Neural cell (in vitro differentiated cells): ENCODE measurements around the gene PDE6D. TPM values are rescaled to one million over a fixed set of nuclear protein-coding genes. Genes with fewer than 3 reads are reported as not detected.
A peak's percentile ranks its signal among the peaks of the same experiment; 100 is the strongest.

Experiments used
- H2AFZ ChIP-seq: fragments of 200-600, 300-800 bp; sonication (generic), shearing (Covaris generic); 2 replicates; pipeline ENCODE4 v1.6.0; 2014; ENCODE audit warnings: low read depth, mild to moderate bottlenecking, antibody characterized with exemption, low read length, moderate library complexity
- H3F3A ChIP-seq: fragments of 200-600 bp; shearing (Covaris generic); 2 replicates; pipeline ENCODE4 v1.6.1; 2016; ENCODE audit warnings: mild to moderate bottlenecking, moderate library complexity, mixed read lengths, antibody characterized with exemption, low read length; ENCODE audit not compliant: insufficient read depth, poor library complexity, severe bottlenecking
- H3K27ac ChIP-seq: fragments of 200-600, 300-800 bp; sonication (generic), shearing (Covaris generic); 2 replicates; pipeline ENCODE4 v1.5.1; 2014; ENCODE audit warnings: mild to moderate bottlenecking, low read length, moderate library complexity
- H3K27me3 ChIP-seq: fragments of 300-800, 200-600 bp; sonication (generic), shearing (Covaris generic); 2 replicates; pipeline ENCODE4 v1.6.0; 2014; ENCODE audit warnings: mild to moderate bottlenecking, low read depth, low read length, moderate library complexity; ENCODE audit not compliant: insufficient read depth
- H3K36me3 ChIP-seq: fragments of 300-800, 200-600 bp; sonication (generic), shearing (Covaris generic); 2 replicates; pipeline ENCODE4 v1.5.1; 2014; ENCODE audit warnings: mild to moderate bottlenecking, antibody characterized with exemption, low read length, moderate library complexity; ENCODE audit not compliant: insufficient read depth
- H3K4me2 ChIP-seq: fragments of 300-800, 200-600 bp; sonication (generic), shearing (Covaris generic); 2 replicates; pipeline ENCODE4 v1.6.0; 2014; ENCODE audit warnings: mild to moderate bottlenecking, low read length
- H3K4me3 ChIP-seq: fragments of 300-800, 200-600 bp; sonication (generic), shearing (Covaris generic); 2 replicates; pipeline ENCODE4 v1.5.1; 2014; ENCODE audit warnings: mild to moderate bottlenecking, low read length, moderate library complexity
- H3K79me2 ChIP-seq: fragments of 200-600 bp; shearing (Covaris generic); replicated peaks from 2 replicates; pipeline ENCODE4 v1.6.0; 2014; ENCODE audit warnings: mild to moderate bottlenecking, low read length, moderate library complexity; ENCODE audit not compliant: insufficient read depth
- H3K9ac ChIP-seq: fragments of 300-800, 200-600 bp; sonication (generic), shearing (Covaris generic); 2 replicates; pipeline ENCODE4 v1.6.1; 2016; ENCODE audit warnings: mild to moderate bottlenecking, low read length, mixed read lengths
- H3K9me2 ChIP-seq: fragments of 200-600 bp; shearing (Covaris generic); 2 replicates; pipeline ENCODE4 v1.6.1; 2016; ENCODE audit warnings: mild to moderate bottlenecking, low read length, mixed read lengths; ENCODE audit not compliant: insufficient read depth
- H3K9me3 ChIP-seq: fragments of 200-600, 300-800 bp; sonication (generic), shearing (Covaris generic); 2 replicates; pipeline ENCODE4 v1.6.1; 2016; ENCODE audit warnings: mild to moderate bottlenecking, mixed run types, low read length, moderate library complexity, mixed read lengths
- H4K20me1 ChIP-seq: fragments of 200-600 bp; shearing (Covaris generic); 2 replicates; pipeline ENCODE4 v1.6.1; 2016; ENCODE audit warnings: mild to moderate bottlenecking, mixed run types; ENCODE audit not compliant: insufficient read depth
- EP300 ChIP-seq: fragments of 450-650 bp; conservative IDR thresholded peaks from 2 replicates; pipeline ENCODE4 v1.6.1; 2014; ENCODE audit warnings: antibody characterized with exemption, mild to moderate bottlenecking, moderate library complexity; ENCODE audit not compliant: poor library complexity, severe bottlenecking
- EZH2 ChIP-seq: fragments of 200-600, 300-800 bp; shearing (Covaris generic), sonication (generic); IDR thresholded peaks from 2 replicates; pipeline ENCODE4 v1.6.1; 2014; ENCODE audit warnings: antibody characterized with exemption, low read length, borderline replicate concordance, mild to moderate bottlenecking; ENCODE audit not compliant: insufficient read depth, poor library complexity, severe bottlenecking
- MXI1 ChIP-seq: fragments of 450-650 bp; conservative IDR thresholded peaks from 2 replicates; pipeline ENCODE4 v1.6.1; 2014; ENCODE audit warnings: antibody characterized with exemption, mild to moderate bottlenecking; ENCODE audit not compliant: poor library complexity, severe bottlenecking
- POLR2AphosphoS5 ChIP-seq: IDR thresholded peaks from 2 replicates; pipeline ENCODE4 v1.6.1; 2012
- RAD21 ChIP-seq: fragments of 450-650 bp; conservative IDR thresholded peaks from 2 replicates; pipeline ENCODE4 v1.6.1; 2014; ENCODE audit warnings: antibody characterized with exemption, mild to moderate bottlenecking, moderate library complexity
- SMC3 ChIP-seq: fragments of 450-650 bp; conservative IDR thresholded peaks from 2 replicates; pipeline ENCODE4 v1.6.1; 2014; ENCODE audit warnings: antibody characterized with exemption, mild to moderate bottlenecking, moderate library complexity; ENCODE audit not compliant: poor library complexity
- TAF1 ChIP-seq: IDR thresholded peaks from 2 replicates; pipeline ENCODE4 v1.6.1; 2012; ENCODE audit warnings: low read depth
- polyA plus RNA-seq: library from polyadenylated mRNA; depleted of rRNA; stranded (reverse); fragments of >200 nt; gene quantifications from 2 replicates; pipeline ENCODE4 v1.2.3, GENCODE V29; 2014
- TF ChIP-seq, protein P1 (sequence below): fragments of 450-650 bp; IDR thresholded peaks from 2 replicates; pipeline ENCODE4 v1.5.1; 2014; ENCODE audit warnings: antibody characterized with exemption, mild to moderate bottlenecking, moderate library complexity; ENCODE audit not compliant: poor library complexity, severe bottlenecking

Gene PDE6D
- polyA plus RNA-seq, 1 donor from 2014 or later, result 150 TPM

DNA sequence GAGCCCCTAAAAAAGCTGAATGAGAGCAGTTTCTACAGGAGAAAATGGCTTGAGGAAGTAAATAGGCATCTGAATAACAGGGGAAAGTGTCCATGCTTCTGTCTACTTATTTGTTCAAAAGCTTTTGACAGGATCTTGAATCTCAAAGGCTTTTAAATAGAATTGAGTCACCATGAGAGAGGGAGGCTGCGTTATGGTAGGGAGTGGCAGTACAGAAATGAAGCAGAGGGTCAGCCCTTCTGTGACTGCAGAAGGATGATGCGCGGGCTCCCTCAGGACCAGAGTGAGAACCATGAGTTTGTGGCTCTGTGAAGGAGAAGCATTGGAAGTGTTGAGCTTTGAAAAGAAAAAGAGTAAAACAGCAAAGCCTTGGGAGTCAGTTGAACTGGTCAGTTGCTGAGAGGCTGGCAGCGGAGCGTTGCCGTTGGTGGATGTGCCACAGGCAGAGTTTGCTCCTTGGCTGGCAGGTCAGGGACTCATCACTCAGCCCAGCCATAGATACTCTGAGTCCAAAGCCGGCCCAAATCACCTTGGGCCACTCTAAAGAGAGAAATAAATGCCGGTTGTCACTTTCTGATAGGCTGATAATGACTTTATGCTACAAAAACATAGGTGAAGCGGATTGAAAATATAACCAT is 22.5 kb upstream of the PDE6D start:
- no peak for TF ChIP-seq RAD21
- no peak for TF ChIP-seq EP300
- no peak for TF ChIP-seq TAF1
- no peak for TF ChIP-seq EZH2
- no peaks in the 10 kb centered on the region for H3K79me2 ChIP-seq
- peaks cover 5% of the 10 kb centered on the region for H3K36me3 ChIP-seq
- no peaks in the 10 kb centered on the region for H3F3A ChIP-seq
- H4K20me1 ChIP-seq, result no peaks in the 10 kb centered on the region
- no peak overlapping the region for H3K4me3 ChIP-seq
- H3K4me2 ChIP-seq, result no peak overlapping the region
- H3K9ac ChIP-seq, result no peak overlapping the region
- H3K27ac ChIP-seq, result no peak overlapping the region
- no peak overlapping the region for H2AFZ ChIP-seq
- no peaks in the 10 kb centered on the region for H3K9me2 ChIP-seq
- no peaks in the 10 kb centered on the region for H3K9me3 ChIP-seq
- no peaks in the 10 kb centered on the region for H3K27me3 ChIP-seq

DNA sequence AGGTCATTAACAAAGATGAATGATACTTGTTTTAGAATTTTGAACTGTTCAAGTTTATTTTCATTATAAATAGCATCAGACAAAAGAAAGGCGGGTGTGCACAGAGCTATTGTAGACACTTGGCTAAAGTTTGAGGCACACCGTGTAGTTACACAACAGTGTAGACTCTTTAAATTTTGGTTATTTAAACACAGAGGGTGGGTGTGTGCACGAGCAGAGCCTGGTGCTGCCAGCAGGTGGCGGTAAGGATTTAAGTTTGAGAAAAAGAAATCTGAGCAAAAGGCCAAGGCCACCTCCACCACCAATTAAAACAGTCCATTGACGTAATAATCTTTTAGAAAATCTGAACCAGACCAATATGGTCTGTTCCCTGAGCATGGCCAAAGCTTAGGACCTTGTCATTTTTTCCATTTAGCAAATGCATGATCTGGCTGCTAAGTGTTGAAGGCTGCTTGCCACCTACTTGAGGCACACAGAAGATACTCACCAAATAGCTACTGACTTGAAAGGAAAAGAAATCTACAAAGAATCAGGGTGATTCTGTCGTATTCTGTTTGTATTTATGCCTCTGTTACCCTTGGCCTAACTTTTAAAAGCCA is 19.5 kb upstream of the PDE6D start:
- Histone ChIP-seq H3F3A (no peaks in the 10 kb centered on the region), H3K4me2 (no peak overlapping the region), H3K27ac (no peak overlapping the region), H2AFZ (no peak overlapping the region), H3K4me3 (no peak overlapping the region), H3K27me3 (no peaks in the 10 kb centered on the region), H3K9ac (no peak overlapping the region), H3K9me3 (no peaks in the 10 kb centered on the region), H4K20me1 (no peaks in the 10 kb centered on the region), H3K9me2 (no peaks in the 10 kb centered on the region), H3K79me2 (no peaks in the 10 kb centered on the region), H3K36me3 (peaks cover 13% of the 10 kb centered on the region)
- TF ChIP-seq SMC3 (peak; percentile 52), POLR2AphosphoS5 (no peak), RAD21 (peak; percentile 45)
- TF ChIP-seq, protein P1, sequence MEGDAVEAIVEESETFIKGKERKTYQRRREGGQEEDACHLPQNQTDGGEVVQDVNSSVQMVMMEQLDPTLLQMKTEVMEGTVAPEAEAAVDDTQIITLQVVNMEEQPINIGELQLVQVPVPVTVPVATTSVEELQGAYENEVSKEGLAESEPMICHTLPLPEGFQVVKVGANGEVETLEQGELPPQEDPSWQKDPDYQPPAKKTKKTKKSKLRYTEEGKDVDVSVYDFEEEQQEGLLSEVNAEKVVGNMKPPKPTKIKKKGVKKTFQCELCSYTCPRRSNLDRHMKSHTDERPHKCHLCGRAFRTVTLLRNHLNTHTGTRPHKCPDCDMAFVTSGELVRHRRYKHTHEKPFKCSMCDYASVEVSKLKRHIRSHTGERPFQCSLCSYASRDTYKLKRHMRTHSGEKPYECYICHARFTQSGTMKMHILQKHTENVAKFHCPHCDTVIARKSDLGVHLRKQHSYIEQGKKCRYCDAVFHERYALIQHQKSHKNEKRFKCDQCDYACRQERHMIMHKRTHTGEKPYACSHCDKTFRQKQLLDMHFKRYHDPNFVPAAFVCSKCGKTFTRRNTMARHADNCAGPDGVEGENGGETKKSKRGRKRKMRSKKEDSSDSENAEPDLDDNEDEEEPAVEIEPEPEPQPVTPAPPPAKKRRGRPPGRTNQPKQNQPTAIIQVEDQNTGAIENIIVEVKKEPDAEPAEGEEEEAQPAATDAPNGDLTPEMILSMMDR, result peak; percentile 61

DNA sequence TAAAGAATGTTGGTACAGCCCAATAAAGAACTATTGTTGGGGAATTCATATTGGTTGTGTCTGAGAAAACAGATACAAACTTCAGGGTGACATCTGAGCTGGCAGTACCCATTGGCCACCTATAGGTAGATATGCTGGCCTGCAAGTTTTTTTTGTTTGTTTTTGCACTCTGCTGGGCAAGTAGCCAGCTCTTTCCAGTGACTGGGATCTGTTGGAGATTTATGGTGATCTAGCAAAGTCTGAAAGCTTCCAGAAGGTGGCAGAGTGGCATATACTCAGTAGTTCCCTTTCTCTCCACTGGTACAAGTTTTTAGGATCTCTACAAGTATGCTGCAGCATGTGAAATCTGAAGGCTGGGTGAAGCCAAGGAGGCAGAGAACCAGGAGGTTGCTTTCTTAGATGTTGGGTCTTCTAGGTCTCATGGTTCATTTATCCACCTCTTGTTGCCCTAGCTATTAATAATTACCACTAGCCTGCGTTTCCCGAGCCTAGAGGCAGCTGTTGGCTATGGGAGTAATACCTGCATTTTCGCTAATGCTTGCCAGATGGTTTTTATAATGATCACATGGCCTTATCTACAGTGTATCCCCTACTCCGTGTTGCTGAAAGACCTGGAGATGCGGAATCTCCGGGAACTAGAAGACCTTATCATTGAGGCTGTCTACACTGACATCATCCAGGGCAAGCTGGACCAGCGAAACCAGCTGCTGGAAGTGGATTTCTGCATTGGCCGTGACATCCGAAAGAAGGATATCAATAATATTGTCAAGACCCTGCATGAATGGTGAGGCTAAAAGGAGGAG is 14.6 kb upstream of the PDE6D start:
- Histone ChIP-seq H3K4me3 (no peak overlapping the region), H3K9me3 (no peaks in the 10 kb centered on the region), H3K27me3 (no peaks in the 10 kb centered on the region), H4K20me1 (no peaks in the 10 kb centered on the region), H3K4me2 (no peak overlapping the region), H3K79me2 (peaks cover 7% of the 10 kb centered on the region), H3K9ac (no peak overlapping the region), H3F3A (no peaks in the 10 kb centered on the region), H3K36me3 (peaks cover 13% of the 10 kb centered on the region), H3K9me2 (no peaks in the 10 kb centered on the region), H2AFZ (no peak overlapping the region), H3K27ac (no peak overlapping the region)
- no peak for TF ChIP-seq MXI1
- TF ChIP-seq POLR2AphosphoS5, result no peak
- TF ChIP-seq EZH2, result no peak
- TF ChIP-seq, protein P1, result peak; percentile 23
- no peak for TF ChIP-seq EP300
- no peak for TF ChIP-seq TAF1
